Body of pancreas (tissue), 4 donors: Measurements from ENCODE around the gene IGF1R.

Experiments
- CTCF ChIP-seq, 7 experiments: fragments of 450-650 bp in 4 of 7; fragments of 200-600 bp in 3 of 7; sonication (generic) in 3 of 7; IDR thresholded peaks; one replicate each; pipeline ENCODE4 v1.5.1; 2016 to 2019; ENCODE audit warnings: antibody characterized with exemption in 7 of 7
- POLR2A ChIP-seq, 3 donors: fragments of 450-650 bp; IDR thresholded peaks; one replicate each; pipeline ENCODE4 v1.6.1; 2016; ENCODE audit warnings: antibody characterized with exemption in 3 of 3, mild to moderate bottlenecking in 2 of 3

GRCh38 chr15:98692213-98692612 lies 43.9 kb downstream of the IGF1R start:
- TF ChIP-seq CTCF (IDR thresholded peaks at IDR 0.05) (no peak), POLR2A (IDR thresholded peaks at IDR 0.05) (no peak)
